ENCODE measurements around the gene CCDC172.
"Not testable (repeated sequence)": the region's sequence is repeated elsewhere in the genome, so short reads cannot be mapped to it uniquely, and the experiment has no call there.

The CCDC172 gene

DNA sequence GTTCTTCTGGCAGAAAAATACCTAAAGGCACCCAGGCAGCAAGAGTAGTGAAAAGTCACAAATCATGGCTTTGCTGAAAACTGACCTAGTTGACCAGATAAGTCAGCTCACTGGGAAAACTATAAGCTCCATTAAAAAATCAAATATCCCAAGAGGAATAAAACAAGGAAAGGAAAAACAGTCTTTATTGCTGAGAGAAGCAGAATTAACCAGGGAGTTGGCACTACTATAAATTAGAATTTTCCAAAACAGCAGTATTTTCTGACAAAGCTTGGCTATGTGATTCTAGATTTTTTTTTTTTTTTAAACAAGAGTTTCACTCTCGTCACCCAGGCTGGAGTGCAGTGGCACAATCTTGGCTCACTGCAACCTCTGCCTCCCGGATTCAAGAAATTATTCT, 12.6 kb downstream of the CCDC172 start:
- DNase-seq (ENCODE audit: low read depth in 3 of 3) = no peak

- no peak for DNase-seq (ENCODE audit: low read depth in 3 of 3)
Measured at GRCh38 chr10:116352125-116352524, 27.9 kb downstream of the CCDC172 start.

GRCh38 chr10:116353817-116354216, 29.6 kb downstream of the CCDC172 start:
- DNase-seq (ENCODE audit: low read depth in 3 of 3) = no peak

DNA sequence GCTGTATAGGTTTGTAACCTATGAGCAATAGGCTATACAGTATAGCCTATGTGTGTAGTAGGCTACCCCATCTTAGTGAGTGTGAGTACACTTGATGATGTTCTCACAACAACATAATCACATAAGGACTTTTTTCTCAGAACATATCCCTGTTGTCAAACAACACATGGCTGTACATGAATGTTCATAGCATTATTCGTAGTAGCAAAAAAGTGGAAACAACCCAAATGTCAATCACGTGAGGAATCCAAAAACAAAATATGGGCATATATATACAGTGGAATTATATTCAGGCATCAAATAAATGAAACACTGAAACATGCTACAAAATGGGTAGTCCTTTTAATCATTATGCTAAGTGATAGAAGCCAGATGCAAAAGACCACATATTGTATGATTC, 31.1 kb downstream of the CCDC172 start:
- no peak for DNase-seq (ENCODE audit: low read depth in 3 of 3)

DNA sequence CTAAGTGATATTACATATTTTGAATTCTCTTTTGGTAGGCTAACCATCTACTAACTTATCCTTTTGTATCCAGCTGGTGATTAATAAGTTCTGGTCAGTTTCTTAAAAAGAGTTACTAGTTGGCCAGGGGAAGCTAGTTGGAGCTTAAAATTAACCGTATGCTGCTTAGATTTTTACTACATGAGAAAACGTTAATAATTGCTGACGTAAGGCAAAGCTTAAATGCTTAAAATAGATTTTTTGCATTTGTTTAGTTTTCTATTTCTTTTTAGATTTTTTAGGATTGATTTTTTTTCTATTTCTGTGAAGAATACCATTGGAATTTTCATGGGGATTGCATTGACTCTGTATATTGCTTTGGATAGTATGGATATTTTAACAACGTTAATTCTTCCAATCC, 32.6 kb downstream of the CCDC172 start:
- DNase-seq (ENCODE audit: low read depth in 3 of 3) = no peak

- no peak for DNase-seq (ENCODE audit: low read depth in 3 of 3)
Measured at GRCh38 chr10:116364868-116365267, 40.6 kb downstream of the CCDC172 start.

DNA sequence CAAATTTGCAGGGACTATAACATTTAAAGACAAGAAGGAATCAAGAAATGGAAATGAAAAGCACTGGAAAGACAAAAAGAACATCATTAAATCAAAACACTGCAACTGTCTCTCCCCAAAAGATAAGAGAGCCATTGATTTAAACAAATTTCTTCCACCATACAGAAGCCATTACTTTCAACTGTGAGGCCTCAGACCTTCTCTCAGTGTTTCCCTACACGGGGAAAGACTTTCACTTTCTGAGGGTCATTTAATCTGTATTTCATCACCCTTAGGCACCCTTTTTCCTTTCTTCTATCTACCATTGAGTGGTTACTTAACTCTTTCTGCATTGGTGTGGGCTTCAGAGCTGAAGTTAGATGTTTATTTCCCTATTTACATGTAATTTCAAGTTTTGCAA, 47.5 kb downstream of the CCDC172 start:
- DNase-seq (ENCODE audit: low read depth in 3 of 3) = no peak

- no peak for DNase-seq (ENCODE audit: low read depth in 3 of 3)
Measured at GRCh38 chr10:116382290-116382689, 58.0 kb downstream of the CCDC172 start.

- no peak for DNase-seq (ENCODE audit: low read depth in 3 of 3)
Measured at GRCh38 chr10:116385311-116385710, 61.1 kb downstream of the CCDC172 start.

GRCh38 chr10:116385994-116386809, 62.0 kb downstream of the CCDC172 start:
- DNase-seq (ENCODE audit: low read depth in 3 of 3) = no peak

- DNase-seq (ENCODE audit: low read depth in 3 of 3) = not testable (repeated sequence)
Measured at GRCh38 chr10:116393246-116393831, 69.1 kb downstream of the CCDC172 start.

DNA sequence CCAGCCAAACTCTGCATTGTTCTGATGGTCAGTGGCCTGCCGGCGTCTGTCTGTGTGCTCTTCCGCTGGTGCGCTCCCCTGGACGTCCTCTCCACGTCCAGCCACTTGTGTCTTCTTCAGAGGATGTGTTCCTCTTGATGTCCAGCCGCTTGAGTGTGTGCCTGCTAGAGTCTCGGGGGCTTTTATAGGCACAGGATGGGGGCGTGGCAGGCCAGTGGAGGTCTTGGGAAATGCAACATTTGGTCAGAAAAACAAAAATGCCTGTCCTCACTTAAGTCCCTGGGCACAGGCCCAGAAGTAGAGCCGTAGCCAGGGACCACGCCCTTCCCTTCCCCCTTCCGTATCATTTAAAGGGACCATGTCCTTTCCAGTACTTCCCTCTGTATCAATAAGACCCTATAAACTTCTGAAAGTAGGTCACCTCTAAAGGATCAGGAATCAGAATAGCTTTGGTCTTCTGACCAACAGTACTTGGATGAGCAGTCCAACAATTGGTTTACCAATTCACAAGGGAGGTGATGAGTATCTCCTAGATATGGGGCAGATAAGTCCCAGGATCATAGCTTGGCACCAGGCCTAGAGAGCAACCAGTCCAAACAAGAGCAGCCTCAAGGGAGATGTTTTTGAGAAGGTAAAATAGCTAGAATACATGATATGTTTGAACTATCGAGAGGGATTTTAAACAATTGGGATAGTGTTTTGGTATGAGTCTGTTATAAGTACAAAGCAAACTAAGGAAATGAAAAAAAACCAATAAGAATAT, 71.2 kb downstream of the CCDC172 start:
- no peak for DNase-seq (ENCODE audit: low read depth in 3 of 3)

DNA sequence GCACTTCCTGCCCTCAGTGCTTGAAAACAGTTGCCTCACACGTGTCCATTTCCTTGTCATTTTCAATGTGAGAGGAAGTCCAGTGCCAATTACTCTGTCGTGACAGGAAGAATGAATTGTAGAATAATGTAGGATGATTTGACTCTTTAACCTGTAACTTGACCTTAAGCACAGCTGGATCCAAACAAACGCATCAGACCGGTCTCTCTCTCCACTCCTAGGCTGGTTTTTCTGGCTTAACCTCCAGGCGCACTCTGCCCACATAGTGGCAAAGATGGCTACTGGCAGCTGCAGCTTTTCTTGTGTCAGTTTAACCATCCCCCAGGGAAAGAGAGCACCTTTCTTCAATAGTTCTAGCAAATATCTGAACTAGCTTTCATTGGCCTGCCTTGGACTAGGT, 74.0 kb downstream of the CCDC172 start:
- no peak for DNase-seq (ENCODE audit: low read depth in 3 of 3)

GRCh38 chr10:116402858-116403257, 78.6 kb downstream of the CCDC172 start:
- DNase-seq (ENCODE audit: low read depth in 3 of 3) = no peak

- DNase-seq (ENCODE audit: low read depth in 3 of 3) = no peak
Measured at GRCh38 chr10:116403740-116404250, 79.5 kb downstream of the CCDC172 start.

DNA sequence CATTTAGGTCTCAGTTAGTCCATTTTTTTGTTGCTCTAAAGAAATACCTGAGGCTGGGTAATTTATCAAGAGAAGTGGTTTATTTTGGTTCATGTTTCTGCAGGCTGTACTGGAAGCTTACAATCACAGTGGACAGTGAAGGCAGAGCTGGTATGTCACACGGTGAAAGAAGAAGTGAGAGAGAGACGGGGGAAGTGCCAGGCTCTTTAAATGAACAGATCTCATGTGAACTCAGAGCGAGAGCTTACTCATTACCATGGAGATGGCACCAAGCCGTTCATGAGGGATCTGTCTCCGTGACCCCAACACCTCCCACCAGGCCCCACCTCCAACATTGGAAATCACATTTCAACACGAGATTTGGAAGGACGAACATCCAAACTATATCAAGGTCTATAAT, 84.5 kb downstream of the CCDC172 start:
- DNase-seq (ENCODE audit: low read depth in 3 of 3) = no peak

- DNase-seq (ENCODE audit: low read depth in 3 of 3) = no peak
Measured at GRCh38 chr10:116410351-116410750, 86.1 kb downstream of the CCDC172 start.

DNA sequence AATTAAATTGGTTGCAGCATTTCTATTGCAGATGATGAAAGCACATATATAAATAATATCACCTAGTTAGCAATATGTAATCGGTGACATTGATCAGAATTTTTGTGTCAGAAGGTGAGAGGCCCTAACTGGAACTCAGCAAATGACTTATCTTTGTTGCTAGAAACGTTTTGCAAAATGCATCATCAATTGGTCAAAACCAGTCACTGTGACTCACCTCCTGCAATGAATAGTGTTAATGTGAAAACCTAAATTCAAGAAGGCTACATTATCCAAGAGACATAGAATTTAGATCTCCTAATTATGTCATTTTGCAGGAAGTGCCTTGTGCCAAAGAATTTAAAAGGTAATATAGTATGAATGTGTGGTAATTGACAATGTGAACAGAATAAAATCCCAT, 93.6 kb downstream of the CCDC172 start:
- no peak for DNase-seq (ENCODE audit: low read depth in 3 of 3)

- no peak for DNase-seq (ENCODE audit: low read depth in 3 of 3)
Measured at GRCh38 chr10:116418389-116418788, 94.1 kb downstream of the CCDC172 start.

GRCh38 chr10:116421815-116422214, 97.6 kb downstream of the CCDC172 start:
- no peak for DNase-seq (ENCODE audit: low read depth in 3 of 3)

- DNase-seq (ENCODE audit: low read depth in 3 of 3) = no peak
Measured at GRCh38 chr10:116427671-116428070, 103.4 kb downstream of the CCDC172 start, which contains the start of gene PNLIPRP3. PNLIPRP3 (plus strand) TSS chr10:116427847; CDS start chr10:116428013, 166 bp downstream.

DNA sequence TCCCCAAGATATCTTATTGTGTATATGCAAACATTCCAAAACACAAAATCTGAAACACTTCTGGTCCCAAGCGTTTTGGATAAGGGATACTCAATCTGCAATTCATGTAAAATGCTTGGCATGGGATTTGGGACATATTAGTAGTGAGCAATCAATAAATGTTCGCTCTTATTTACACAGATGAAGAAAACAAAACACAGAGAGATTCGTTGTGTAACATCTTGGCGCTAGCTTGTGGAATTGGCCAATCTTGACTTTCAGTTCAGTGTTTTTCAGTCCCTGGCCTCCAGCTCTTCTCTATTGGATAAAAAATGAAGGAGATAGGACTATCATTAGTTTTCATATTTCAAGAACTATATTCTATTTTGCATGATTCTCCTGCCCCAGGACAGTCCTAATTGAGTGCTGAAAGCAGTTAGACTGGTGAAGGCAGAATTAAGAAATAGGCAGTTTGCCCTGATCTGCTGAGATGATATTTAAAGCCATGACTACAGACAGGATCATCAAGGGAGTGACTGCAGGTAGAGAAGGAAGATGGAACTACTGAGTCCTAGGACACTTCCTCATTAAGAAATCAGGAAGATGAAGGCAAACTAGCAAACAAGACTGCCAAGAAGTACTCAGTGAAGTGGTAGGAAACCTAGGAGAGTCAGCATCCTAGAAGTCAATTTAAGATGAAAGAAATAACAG, 105.2 kb downstream of the CCDC172 start:
- no peak for DNase-seq (ENCODE audit: low read depth in 3 of 3)
